Stimulated activated CD4-positive, alpha-beta T cell treated with anti-CD3 and anti-CD28 coated beads, Interleukin-12 subunit alpha, Interleukin-12 subunit beta, amount 100 ng/mL, for 4 hours (primary cell): Measurements from ENCODE around the gene SFPQ.
"Not testable (repeated sequence)": the region's sequence is repeated elsewhere in the genome, so short reads cannot be mapped to it uniquely, and the experiment has no call there.

Experiments
- DNase-seq: peaks from one replicate; pipeline ENCODE4 v3.0.0-alpha.2; 2020

The SFPQ gene

GRCh38 chr1:35192853-35193664 is at the start of gene SFPQ:
SFPQ (minus strand) TSS chr1:35193145; CDS start chr1:35193049, 96 bp downstream.
- DNase-seq, result peak; percentile 93

DNA sequence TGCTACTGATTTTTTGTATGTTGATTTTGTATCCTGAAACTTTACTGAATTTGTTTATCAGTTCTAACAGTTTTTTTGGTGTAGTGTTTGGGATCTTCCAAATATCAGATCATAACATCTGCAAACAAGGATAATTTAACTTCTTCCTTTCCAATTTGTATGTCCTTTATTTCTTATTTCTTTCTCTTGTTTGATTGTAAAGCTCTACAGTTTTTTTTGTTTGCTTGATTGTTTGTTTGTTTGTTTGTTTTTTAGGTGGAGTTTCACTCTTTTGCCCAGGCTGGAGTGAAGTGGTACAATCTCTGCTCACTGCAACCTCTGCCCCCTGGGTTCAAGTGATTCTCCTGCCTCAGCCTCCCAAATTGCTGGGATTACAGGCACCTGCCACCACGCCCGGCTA is 43.8 kb upstream of the SFPQ start:
- not testable (repeated sequence) for DNase-seq

- DNase-seq, result no peak
Measured at GRCh38 chr1:35231287-35231686, 38.3 kb upstream of the SFPQ start.

GRCh38 chr1:35229587-35230360 is 36.8 kb upstream of the SFPQ start:
- no peak for DNase-seq

GRCh38 chr1:35226546-35226945 is 33.6 kb upstream of the SFPQ start:
- DNase-seq, result no peak

DNA sequence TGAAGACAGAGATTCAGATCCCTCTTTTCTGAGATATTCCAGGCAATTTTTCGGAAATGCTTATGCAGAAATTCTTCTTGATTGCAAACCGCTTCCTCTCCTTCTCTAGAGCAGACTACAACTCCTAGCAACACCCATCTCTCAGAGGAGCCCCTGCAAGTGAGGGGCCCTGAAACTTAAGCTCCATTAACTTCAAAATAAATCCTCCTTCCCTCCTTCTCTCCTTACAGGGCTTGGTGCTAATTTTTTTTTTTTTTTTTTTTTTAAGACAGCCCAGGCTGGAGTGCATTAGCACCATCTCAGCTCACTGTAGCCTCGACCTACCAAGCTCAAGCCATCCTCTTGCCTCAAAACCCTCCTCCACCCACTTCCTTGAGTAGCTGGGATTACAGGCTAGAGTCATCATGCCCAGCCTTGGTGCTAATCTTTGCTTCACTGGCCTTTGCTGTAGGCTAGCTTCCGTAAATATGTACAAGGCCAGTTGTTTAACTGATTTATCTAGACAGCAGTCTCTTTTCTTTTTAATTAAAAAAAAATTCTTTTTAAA is 30.2 kb upstream of the SFPQ start:
- DNase-seq, result no peak

DNA sequence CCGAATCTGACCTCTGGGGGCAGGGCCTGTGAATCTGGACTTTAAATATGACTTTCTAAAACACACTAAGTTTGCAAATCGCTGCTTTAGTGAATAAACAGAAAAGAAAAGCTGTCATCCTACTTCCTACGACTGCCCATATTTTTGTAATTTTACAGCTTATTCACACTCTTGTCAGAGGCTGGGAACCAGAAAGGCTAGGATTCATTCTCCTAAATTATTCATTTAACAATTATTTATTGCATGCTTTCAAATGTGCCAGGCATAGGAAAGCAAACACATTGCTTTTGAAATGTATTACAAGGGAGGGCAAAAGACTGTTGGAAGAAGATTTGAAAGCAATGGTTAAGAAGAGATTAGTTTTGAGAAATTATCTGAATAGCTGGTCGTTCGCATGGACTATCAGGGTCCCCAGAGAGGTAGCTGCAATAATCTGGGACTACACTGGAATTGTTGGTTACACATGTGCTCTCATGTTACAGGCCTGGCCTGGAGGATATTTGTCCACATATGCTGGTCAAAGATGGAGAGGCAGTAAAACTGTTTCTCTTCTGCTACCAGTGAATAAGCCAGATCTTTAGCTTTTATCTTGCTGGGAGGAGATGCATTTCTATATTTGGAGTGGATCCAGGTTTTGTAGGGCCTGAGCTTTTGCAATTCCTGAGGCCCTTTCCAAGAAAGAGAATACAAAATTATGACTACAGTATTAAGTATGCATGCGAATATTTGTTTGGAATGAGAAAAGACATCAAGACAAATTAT is 29.6 kb upstream of the SFPQ start:
- DNase-seq, result no peak

- DNase-seq, result peak; percentile 1
Measured at GRCh38 chr1:35220976-35221375, 28.0 kb upstream of the SFPQ start.

GRCh38 chr1:35215346-35215745 is 22.4 kb upstream of the SFPQ start:
- DNase-seq, result no peak

- DNase-seq, result no peak
Measured at GRCh38 chr1:35211120-35211414, 18.1 kb upstream of the SFPQ start.

- DNase-seq, result no peak
Measured at GRCh38 chr1:35210321-35211119, 17.6 kb upstream of the SFPQ start.

GRCh38 chr1:35203295-35203694 is 10.3 kb upstream of the SFPQ start:
- DNase-seq, result no peak

- peak; percentile 46 for DNase-seq
Measured at GRCh38 chr1:35202048-35202719, 9.2 kb upstream of the SFPQ start.

DNA sequence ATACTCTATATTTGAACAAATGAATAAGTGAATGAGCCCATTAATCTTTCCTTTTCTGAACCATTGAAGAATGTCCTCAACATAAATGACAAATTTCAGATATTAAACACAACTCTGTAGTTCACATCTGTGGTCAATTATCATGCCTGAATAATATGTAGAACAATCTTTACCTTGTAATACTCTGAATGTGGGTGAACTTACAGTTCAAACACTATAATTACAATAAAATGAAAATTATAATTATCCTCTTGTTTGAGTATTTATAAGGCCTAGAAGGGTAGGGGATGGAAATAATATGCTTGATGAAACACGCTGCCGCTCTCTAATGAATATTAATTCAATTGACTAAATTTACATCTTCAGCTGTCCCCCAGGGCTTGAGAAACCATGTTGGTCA is 8.7 kb upstream of the SFPQ start:
- no peak for DNase-seq

DNA sequence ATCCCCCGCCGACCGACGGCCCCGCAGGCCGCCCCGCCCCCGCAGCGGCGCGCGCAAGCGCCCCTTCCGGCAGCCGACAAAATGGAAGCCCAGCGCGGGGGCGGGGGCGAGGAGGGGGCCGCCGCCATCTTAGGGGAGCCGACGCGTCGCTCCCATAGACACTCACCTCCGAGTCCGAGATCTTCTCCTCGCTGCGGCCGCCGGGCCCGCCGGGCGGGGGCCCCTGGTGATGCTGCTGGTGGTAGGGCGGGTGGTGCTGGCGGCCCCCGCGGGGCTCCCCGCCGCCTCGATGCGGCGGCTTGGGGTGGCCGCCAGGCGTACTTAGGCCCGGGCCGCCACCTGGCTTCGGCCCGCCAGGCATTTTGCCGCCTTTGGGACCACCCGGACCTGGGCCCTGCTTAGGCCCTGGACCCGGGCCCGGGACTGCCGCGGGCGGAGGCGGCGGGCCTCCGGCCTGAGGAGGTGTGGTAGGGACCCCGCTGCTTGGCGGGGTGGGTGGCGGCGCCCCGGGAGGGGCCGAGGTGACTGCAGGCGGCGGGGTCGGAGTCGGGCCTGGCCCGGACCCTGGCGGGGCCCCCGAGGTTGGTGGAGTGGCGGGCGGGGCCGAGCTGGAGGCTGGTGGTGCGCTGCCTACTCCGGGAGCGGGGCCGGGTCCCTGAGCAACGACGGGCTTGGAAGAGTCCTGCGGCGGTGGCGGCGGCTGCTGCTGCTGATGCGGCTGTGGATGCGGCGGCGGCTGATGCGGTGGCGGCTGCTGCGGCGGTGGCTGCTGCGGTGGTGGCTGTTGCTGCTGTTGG is 691 bp downstream of the SFPQ start:
- DNase-seq, result peak; percentile 93

- DNase-seq, result no peak
Measured at GRCh38 chr1:35191429-35192055, 1.4 kb downstream of the SFPQ start.

DNA sequence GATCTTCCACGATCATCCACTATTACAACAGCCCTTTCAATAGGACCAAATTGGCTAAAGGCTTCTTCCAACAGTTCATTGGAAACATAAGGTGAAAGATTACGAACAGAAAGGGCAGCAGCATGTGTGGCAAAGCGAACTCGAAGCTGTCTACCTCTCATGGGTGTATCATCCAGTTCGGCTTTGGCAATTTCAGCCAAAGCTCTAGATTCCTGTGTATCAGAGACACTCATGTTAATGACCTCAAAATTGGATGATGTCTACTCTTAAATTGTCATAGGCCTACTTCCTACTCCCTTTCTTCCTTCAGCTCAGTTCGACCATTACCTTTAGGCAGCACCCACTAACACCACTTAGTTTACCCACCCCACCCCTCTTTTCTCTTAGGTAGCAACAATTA is 2.2 kb downstream of the SFPQ start:
- no peak for DNase-seq

- no peak for DNase-seq
Measured at GRCh38 chr1:35188578-35189392, 4.2 kb downstream of the SFPQ start.

- DNase-seq, result no peak
Measured at GRCh38 chr1:35187816-35188342, 5.1 kb downstream of the SFPQ start.
